K562 (cell line): ENCODE results near the gene EML2. TPM values are rescaled to one million over a fixed set of nuclear protein-coding genes. Genes with fewer than 3 reads are reported as not detected.

Experiments used
- ARID1B ChIP-seq: fragments of 450-650 bp; IDR thresholded peaks from 2 replicates; pipeline ENCODE4 v1.6.1; 2016; ENCODE audit warnings: antibody characterized with exemption, mild to moderate bottlenecking, inconsistent platforms
- ARID2 ChIP-seq: fragments of 450-650 bp; IDR thresholded peaks from 2 replicates; pipeline ENCODE4 v1.6.1; 2017; ENCODE audit warnings: antibody characterized with exemption, mild to moderate bottlenecking
- CREM ChIP-seq: IDR thresholded peaks from 2 replicates; pipeline ENCODE4 v1.6.1; 2014; ENCODE audit warnings: antibody characterized with exemption, low read depth
- CTCF ChIP-seq, 3 experiments: IDR thresholded peaks in 2 of 3; conservative IDR thresholded peaks in 1 of 3; 2 replicates each; pipeline ENCODE4 v1.5.1; 2011 to 2012; ENCODE audit warnings: low read length in 3 of 3, mild to moderate bottlenecking in 3 of 3, control low read depth in 2 of 3, improper control_type of control experiment in 1 of 3, inconsistent platforms in 1 of 3, low read depth in 1 of 3, mixed read lengths in 1 of 3, moderate library complexity in 1 of 3; ENCODE audit not compliant: insufficient read depth in 2 of 3
- EHMT2 ChIP-seq: fragments of 450-650 bp; IDR thresholded peaks from 2 replicates; pipeline ENCODE4 v1.6.1; 2018; ENCODE audit warnings: antibody characterized with exemption
- ILF3 ChIP-seq: fragments of 450-650 bp; IDR thresholded peaks from 2 replicates; pipeline ENCODE4 v1.6.1; 2018; ENCODE audit warnings: antibody characterized with exemption, mild to moderate bottlenecking, moderate library complexity, borderline replicate concordance
- MAZ ChIP-seq, 2 experiments: fragments of 450-650 bp in 1 of 2; sonication (generic) in 1 of 2; formaldehyde crosslinking; IDR thresholded peaks in 1 of 2; conservative IDR thresholded peaks in 1 of 2; 2 replicates each; pipeline versions ENCODE4 v1.4.0 to v1.5.0; 2020; ENCODE audit warnings: mild to moderate bottlenecking in 1 of 2, missing genetic modification reagents in 1 of 2
- NBN ChIP-seq: fragments of 450-650 bp; IDR thresholded peaks from 2 replicates; pipeline ENCODE4 v1.6.1; 2016; ENCODE audit warnings: low read depth, mild to moderate bottlenecking
- NEUROD1 ChIP-seq: fragments of 150-350 bp; IDR thresholded peaks from 2 replicates; pipeline ENCODE4 v1.6.1; 2014; ENCODE audit warnings: borderline replicate concordance, low read length, low read depth; ENCODE audit not compliant: partially characterized antibody
- PHF8 ChIP-seq: fragments of 200-600 bp; sonication (generic); IDR thresholded peaks from 2 replicates; pipeline ENCODE4 v1.6.1; 2012; ENCODE audit warnings: mixed run types, mild to moderate bottlenecking, inconsistent platforms, low read length, moderate library complexity, borderline replicate concordance
- POLR3G ChIP-seq: IDR thresholded peaks from 2 replicates; pipeline ENCODE4 v1.6.1; 2011; ENCODE audit not compliant: insufficient read length, insufficient replicate concordance; ENCODE audit errors: extremely low read depth
- RCOR1 ChIP-seq, 2 experiments: IDR thresholded peaks; 2 replicates each; pipeline ENCODE4 v1.6.1; 2012; ENCODE audit warnings: low read depth in 2 of 2, low read length in 2 of 2, borderline replicate concordance in 1 of 2, improper control_type of control experiment in 1 of 2
- UBTF ChIP-seq, 2 experiments: IDR thresholded peaks; 2 replicates each; pipeline ENCODE4 v1.6.1; 2012; ENCODE audit warnings: improper control_type of control experiment in 2 of 2, low read depth in 2 of 2, low read length in 2 of 2, borderline replicate concordance in 1 of 2
- XRCC5 ChIP-seq: fragments of 200-400 bp; formaldehyde crosslinking; IDR thresholded peaks from 2 replicates; pipeline ENCODE4 v1.6.1; 2017; ENCODE audit warnings: low read depth, mild to moderate bottlenecking, low read length
- YY1 ChIP-seq, 3 experiments: IDR thresholded peaks; 2 replicates each; pipeline ENCODE4 v1.6.1; 2011; ENCODE audit warnings: low read length in 2 of 3, mild to moderate bottlenecking in 2 of 3, moderate library complexity in 2 of 3, borderline replicate concordance in 1 of 3, control low read depth in 1 of 3, low read depth in 1 of 3; ENCODE audit not compliant: insufficient read depth in 3 of 3, insufficient replicate concordance in 2 of 3, control insufficient read depth in 1 of 3, insufficient read length in 1 of 3; ENCODE audit errors: extremely low read depth in 1 of 3
- ZNF146 ChIP-seq: IDR thresholded peaks from one replicate; pipeline ENCODE4 v1.6.1; 2018; ENCODE audit warnings: missing compliant biosample characterization; ENCODE audit not compliant: unreplicated experiment
- ZNF263 ChIP-seq: sonication (generic); formaldehyde crosslinking; IDR thresholded peaks from 2 replicates; pipeline ENCODE4 v1.8.0; 2022; ENCODE audit warnings: mild to moderate bottlenecking, missing genetic modification reagents, borderline replicate concordance
- polyA plus RNA-seq, 8 experiments: library from polyadenylated mRNA; depleted of rRNA in 4 of 8; stranded (reverse) in 5 of 8; unstranded in 3 of 8; fragments of >200 nt; fragmentation: Nextera tagmentation in 2 of 8; fragmentation: Illumina TruSeq in 1 of 8; extraction: Ambion mirVana in 2 of 8; extraction: Trizol in 1 of 8; gene quantifications; 2 replicates each; pipeline versions ENCODE4 v1.2.1 to v1.2.3, GENCODE V29; 2011 to 2014; ENCODE audit warnings: inconsistent platforms in 1 of 8, missing spikeins in 1 of 8
- total RNA-seq, 7 experiments: library from RNA; depleted of rRNA in 6 of 7; stranded (reverse); fragments of >200 nt in 6 of 7; fragmentation: Illumina TruSeq in 2 of 7; extraction: Trizol in 2 of 7; gene quantifications; 2 replicates each; pipeline versions ENCODE4 v1.2.1 to v1.2.3, GENCODE V29; 2011 to 2021; ENCODE audit warnings: low replicate concordance in 1 of 7
- TF ChIP-seq, protein P1 (sequence below): sonication (generic); formaldehyde crosslinking; IDR thresholded peaks from 2 replicates; pipeline ENCODE4 v1.9.0; 2022; ENCODE audit warnings: mild to moderate bottlenecking, missing genetic modification reagents
- TF ChIP-seq, protein P2 (sequence below), 2 experiments: fragments of 450-650 bp in 1 of 2; sonication (generic) in 1 of 2; formaldehyde crosslinking; conservative IDR thresholded peaks; 2 replicates each; pipeline versions ENCODE4 v1.4.0 to v1.8.1; 2020 to 2022; ENCODE audit warnings: mild to moderate bottlenecking in 1 of 2, missing genetic modification reagents in 1 of 2

EML2 gene
- total and polyA plus RNA-seq, 9 of the 15 experiments (the other 6 are each of a cell fraction or from before 2014, with no cell fraction given) = 2.6 to 69.6 (median 24.8) TPM

DNA sequence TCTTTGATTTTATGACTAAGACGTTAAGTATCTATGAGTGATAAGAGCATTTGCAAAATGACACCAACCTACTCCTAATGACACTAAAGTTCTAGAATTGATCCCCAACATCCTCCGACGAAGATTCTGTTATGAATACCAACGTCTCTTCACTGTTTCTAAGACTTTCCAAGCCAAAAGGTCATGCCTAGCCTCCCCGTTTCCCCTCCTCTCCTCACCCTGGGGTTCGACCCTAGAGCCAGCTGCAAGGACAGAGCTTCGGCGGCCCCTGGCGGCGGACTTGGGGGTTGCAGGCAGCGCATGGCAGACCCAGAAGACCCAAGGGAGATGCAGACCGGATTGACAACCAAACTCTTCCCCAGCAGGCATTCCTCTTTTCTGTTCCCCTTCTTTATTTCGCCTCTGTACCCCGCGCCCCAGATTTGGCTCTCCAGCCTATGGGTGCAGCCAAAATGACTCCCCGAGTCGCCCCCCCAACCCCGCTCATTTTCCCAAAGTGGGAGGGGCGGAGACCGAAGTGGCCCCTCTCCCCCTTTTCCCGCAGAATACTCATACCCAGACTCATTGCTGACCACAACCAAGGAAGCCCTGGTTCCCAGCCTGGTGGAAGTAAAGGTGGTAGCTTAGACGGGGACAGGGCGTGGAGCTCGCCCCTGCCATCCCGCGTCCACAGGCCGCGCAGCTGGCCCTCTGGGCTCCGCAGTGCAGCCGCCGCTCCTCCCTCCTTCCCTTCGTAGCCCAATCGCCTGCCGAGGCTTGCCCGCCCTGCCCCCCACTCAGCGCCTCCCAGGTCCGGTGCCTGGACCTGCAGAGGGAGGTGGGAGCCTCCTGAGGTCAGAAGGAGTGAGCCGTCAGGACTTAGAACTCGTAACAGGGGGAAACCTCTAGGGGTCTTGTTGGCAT lies 4.1 kb upstream of the EML2 start (continued):
- TF ChIP-seq MAZ (CRISPR knock-in tag; conservative IDR thresholded peaks at IDR 0.05 in 1 of 2, IDR thresholded peaks at IDR 0.05 in 1 of 2) (peak; percentile 31 to 85; a peak in 3 of 4 replicates), UBTF (IDR thresholded peaks at IDR 0.05; ENCODE audit: borderline replicate concordance in 1 of 2, low read depth in 2 of 2, low read length in 2 of 2) (peak in 1 of 2 experiments; percentile 51; a peak in 1 of 4 replicates), POLR3G (no peak), CREM (peak; percentile 54), YY1 (IDR thresholded peaks at IDR 0.05; ENCODE audit: borderline replicate concordance in 1 of 3, control insufficient read depth in 1 of 3, extremely low read depth in 1 of 3, insufficient read depth in 3 of 3, insufficient read length in 1 of 3, insufficient replicate concordance in 2 of 3, low read depth in 1 of 3, low read length in 2 of 3) (peak in 2 of 3 experiments; percentile 21 to 33), PHF8 (peak; percentile 25; the same call in 1 of the 2 replicates), ILF3 (no peak), CTCF (IDR thresholded peaks at IDR 0.05 in 2 of 3, conservative IDR thresholded peaks at IDR 0.05 in 1 of 3; ENCODE audit: insufficient read depth in 2 of 3, low read depth in 1 of 3, low read length in 3 of 3) (peak; percentile 96 to 99 (median 97)), NBN (0 out of 2 replicates have a peak, but pooled peaks have one; percentile 41), XRCC5 (peak; percentile 71; the same call in 1 of the 2 replicates), RCOR1 (IDR thresholded peaks at IDR 0.05; ENCODE audit: borderline replicate concordance in 1 of 2, low read depth in 2 of 2, low read length in 2 of 2) (peak in 1 of 2 experiments; percentile 78; a peak in 3 of 4 replicates), ZNF146 (CRISPR knock-in tag) (no peak), ARID2 (peak; percentile 47; the same call in 1 of the 2 replicates), NEUROD1 (no peak), ZNF263 (CRISPR knock-in tag) (no peak), ARID1B (no peak; the same call in 1 of the 2 replicates), EHMT2 (0 out of 2 replicates have a peak, but pooled peaks have one; percentile 31)
- TF ChIP-seq, protein P1, sequence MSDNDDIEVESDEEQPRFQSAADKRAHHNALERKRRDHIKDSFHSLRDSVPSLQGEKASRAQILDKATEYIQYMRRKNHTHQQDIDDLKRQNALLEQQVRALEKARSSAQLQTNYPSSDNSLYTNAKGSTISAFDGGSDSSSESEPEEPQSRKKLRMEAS (CRISPR knock-in tag) = 0 out of 2 replicates have a peak, but pooled peaks have one; percentile 6
- TF ChIP-seq, protein P2, sequence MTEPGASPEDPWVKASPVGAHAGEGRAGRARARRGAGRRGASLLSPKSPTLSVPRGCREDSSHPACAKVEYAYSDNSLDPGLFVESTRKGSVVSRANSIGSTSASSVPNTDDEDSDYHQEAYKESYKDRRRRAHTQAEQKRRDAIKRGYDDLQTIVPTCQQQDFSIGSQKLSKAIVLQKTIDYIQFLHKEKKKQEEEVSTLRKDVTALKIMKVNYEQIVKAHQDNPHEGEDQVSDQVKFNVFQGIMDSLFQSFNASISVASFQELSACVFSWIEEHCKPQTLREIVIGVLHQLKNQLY (CRISPR knock-in tag; conservative IDR thresholded peaks at IDR 0.05) = no peak
